ENCODE data around the gene SLC24A3. TPM values are rescaled to one million over a fixed set of nuclear protein-coding genes. Genes with fewer than 3 reads are reported as not detected.

The SLC24A3 gene
- total RNA-seq, 1 donor from 2014 or later: not detected

- Mint-ChIP-seq H3K27me3 (peaks cover 21% of the 10 kb centered on the region), H3K36me3 (ENCODE audit: low read depth) (no peaks in the 10 kb centered on the region), H3K4me1 (peaks cover 32% of the 10 kb centered on the region), H3K27ac (no peak overlapping the region), H3K9me3 (no peaks in the 10 kb centered on the region), H3K4me3 (no peak overlapping the region)
- no peak for TF ChIP-seq CTCF (IDR thresholded peaks at IDR 0.05)
- DNase-seq (no peak), ATAC-seq (ENCODE audit: low read depth) (no peak)
- POLR2A ChIA-PET: no interaction called here
- intact Hi-C loops (cut with micrococcal nuclease): loop anchor here (10.0 kb wide), 1 partner anchor 866 kb away; no protein-coding TSS in a partner anchor
- CTCF ChIA-PET: interaction anchor here (1.1 to 8.6 kb wide), 7 partner anchors 12 to 1029 kb away, joined by 3 to 180 read pairs (median 12); no protein-coding TSS in a partner anchor
Observed at GRCh38 chr20:19660808-19661378, 448.5 kb downstream of the SLC24A3 start.

GRCh38 chr20:19661717-19662636 is 449.5 kb downstream of the SLC24A3 start:
- Mint-ChIP-seq H3K4me1 (peaks cover 32% of the 10 kb centered on the region), H3K27me3 (peaks cover 21% of the 10 kb centered on the region), H3K27ac (no peak overlapping the region), H3K4me3 (no peak overlapping the region), H3K36me3 (ENCODE audit: low read depth) (no peaks in the 10 kb centered on the region), H3K9me3 (no peaks in the 10 kb centered on the region)
- peak; percentile 28 for DNase-seq
- ChIA-PET POLR2A (no interaction called here), CTCF (interaction anchor here (1.0 to 8.6 kb wide), 9 partner anchors 14 to 1030 kb away, joined by 3 to 180 read pairs (median 6); no protein-coding TSS in a partner anchor)
- peak; percentile 38 for ATAC-seq (ENCODE audit: low read depth)
- peak; percentile 99 for TF ChIP-seq CTCF (IDR thresholded peaks at IDR 0.05)
- intact Hi-C loops (cut with micrococcal nuclease): loop anchor here (1.0 to 10.0 kb wide), 6 partner anchors 34 to 1374 kb away; partner anchors contain the start of gene ZNF133

GRCh38 chr20:19662637-19662995 is 450.2 kb downstream of the SLC24A3 start:
- DNase-seq (no peak), ATAC-seq (ENCODE audit: low read depth) (no peak)
- Mint-ChIP-seq H3K9me3 (no peaks in the 10 kb centered on the region), H3K27ac (no peak overlapping the region), H3K4me1 (peaks cover 28% of the 10 kb centered on the region), H3K36me3 (ENCODE audit: low read depth) (no peaks in the 10 kb centered on the region), H3K27me3 (peaks cover 21% of the 10 kb centered on the region), H3K4me3 (no peak overlapping the region)
- ChIA-PET CTCF (interaction anchor here (1.0 to 8.6 kb wide), 8 partner anchors 19 to 1030 kb away, joined by 3 to 180 read pairs (median 8); no protein-coding TSS in a partner anchor), POLR2A (no interaction called here)
- peak; percentile 5 for TF ChIP-seq CTCF (IDR thresholded peaks at IDR 0.05)
- intact Hi-C loops (cut with micrococcal nuclease): loop anchor here (1.0 to 10.0 kb wide), 6 partner anchors 34 to 1374 kb away; partner anchors contain the start of gene ZNF133

DNA sequence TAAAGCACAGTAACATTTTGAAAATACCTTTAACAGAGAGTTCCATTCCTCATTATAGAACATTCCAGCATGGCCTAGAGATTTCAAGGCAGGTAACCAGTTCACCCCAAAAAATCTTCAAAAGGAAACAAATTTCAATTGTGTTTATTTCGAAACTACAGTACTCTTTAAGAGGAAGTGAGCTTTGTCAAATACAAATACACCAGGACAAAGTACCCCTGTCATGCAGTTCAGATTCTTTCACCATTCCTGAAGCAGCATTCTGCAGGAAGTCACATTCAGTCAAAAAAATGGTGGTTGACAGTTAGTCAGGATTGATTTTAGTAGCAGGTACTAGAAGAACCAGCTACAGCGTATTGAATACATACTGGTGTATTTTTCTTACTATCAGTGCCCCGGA is 456.0 kb downstream of the SLC24A3 start:
- peaks cover 23% of the 10 kb centered on the region for H3K4me1 Mint-ChIP-seq
- H3K27ac Mint-ChIP-seq: no peak overlapping the region
- no peak overlapping the region for H3K4me3 Mint-ChIP-seq
- intact Hi-C loops (cut with micrococcal nuclease): loop anchor here (10.0 kb wide), 1 partner anchor 874 kb away; no protein-coding TSS in a partner anchor
- no peaks in the 10 kb centered on the region for H3K36me3 Mint-ChIP-seq (ENCODE audit: low read depth)
- CTCF ChIA-PET: no interaction called here
- peaks cover 15% of the 10 kb centered on the region for H3K27me3 Mint-ChIP-seq
- H3K9me3 Mint-ChIP-seq: no peaks in the 10 kb centered on the region
- DNase-seq (no peak), ATAC-seq (ENCODE audit: low read depth) (no peak)
- no peak for TF ChIP-seq CTCF (IDR thresholded peaks at IDR 0.05)
- POLR2A ChIA-PET: no interaction called here

- H3K27me3 Mint-ChIP-seq: peaks cover 8% of the 10 kb centered on the region
- no peak for TF ChIP-seq CTCF (IDR thresholded peaks at IDR 0.05)
- H3K4me1 Mint-ChIP-seq: peaks cover 22% of the 10 kb centered on the region
Observed at GRCh38 chr20:19670829-19671228, 458.4 kb downstream of the SLC24A3 start.

More at GRCh38 chr20:19670829-19671228, 458.4 kb downstream of the SLC24A3 start:
- ATAC-seq (ENCODE audit: low read depth) (no peak), DNase-seq (no peak)
- Mint-ChIP-seq H3K9me3 (no peaks in the 10 kb centered on the region), H3K36me3 (ENCODE audit: low read depth) (no peaks in the 10 kb centered on the region), H3K27ac (no peak overlapping the region), H3K4me3 (no peak overlapping the region)
- intact Hi-C loops (cut with micrococcal nuclease): no loop called here
- ChIA-PET CTCF (no interaction called here), POLR2A (no interaction called here)
